ENCODE results near the gene SART3.

DNA sequence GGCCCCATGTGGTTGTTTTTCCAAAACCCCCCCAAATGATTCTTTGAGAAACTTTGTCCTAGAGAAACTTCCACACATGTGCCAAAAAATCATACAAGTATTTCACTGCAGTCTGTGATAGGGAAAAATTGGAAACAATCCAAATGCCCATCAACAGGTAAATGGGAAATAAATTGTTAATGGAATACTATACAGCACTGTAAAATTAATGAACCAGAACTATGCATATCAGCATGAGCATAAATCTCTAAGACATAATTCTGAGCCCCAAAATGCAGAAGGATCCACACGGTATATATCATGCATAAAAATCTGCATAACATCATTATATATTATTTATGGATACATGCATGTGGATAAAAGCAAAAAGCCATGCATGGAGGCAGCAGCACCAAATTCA, 51.2 kb downstream of the SART3 start:
- TF ChIP-seq, protein P1, sequence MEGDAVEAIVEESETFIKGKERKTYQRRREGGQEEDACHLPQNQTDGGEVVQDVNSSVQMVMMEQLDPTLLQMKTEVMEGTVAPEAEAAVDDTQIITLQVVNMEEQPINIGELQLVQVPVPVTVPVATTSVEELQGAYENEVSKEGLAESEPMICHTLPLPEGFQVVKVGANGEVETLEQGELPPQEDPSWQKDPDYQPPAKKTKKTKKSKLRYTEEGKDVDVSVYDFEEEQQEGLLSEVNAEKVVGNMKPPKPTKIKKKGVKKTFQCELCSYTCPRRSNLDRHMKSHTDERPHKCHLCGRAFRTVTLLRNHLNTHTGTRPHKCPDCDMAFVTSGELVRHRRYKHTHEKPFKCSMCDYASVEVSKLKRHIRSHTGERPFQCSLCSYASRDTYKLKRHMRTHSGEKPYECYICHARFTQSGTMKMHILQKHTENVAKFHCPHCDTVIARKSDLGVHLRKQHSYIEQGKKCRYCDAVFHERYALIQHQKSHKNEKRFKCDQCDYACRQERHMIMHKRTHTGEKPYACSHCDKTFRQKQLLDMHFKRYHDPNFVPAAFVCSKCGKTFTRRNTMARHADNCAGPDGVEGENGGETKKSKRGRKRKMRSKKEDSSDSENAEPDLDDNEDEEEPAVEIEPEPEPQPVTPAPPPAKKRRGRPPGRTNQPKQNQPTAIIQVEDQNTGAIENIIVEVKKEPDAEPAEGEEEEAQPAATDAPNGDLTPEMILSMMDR (conservative IDR thresholded peaks at IDR 0.05 in 1 of 2, IDR thresholded peaks at IDR 0.05 in 1 of 2; ENCODE audit: extremely low read depth in 1 of 2, insufficient read depth in 1 of 2, low read depth in 1 of 2, low read length in 2 of 2) = no peak
- TF ChIP-seq EZH2 (IDR thresholded peaks at IDR 0.05; ENCODE audit: borderline replicate concordance, low read length) = no peak
